HepG2 (cell line): ENCODE measurements around the gene C20orf204. TPM values are rescaled to one million over a fixed set of nuclear protein-coding genes. Genes with fewer than 3 reads are reported as not detected.
A peak's percentile ranks its signal among the peaks of the same experiment; 100 is the strongest.

Experiments used
- CTCF ChIP-seq: sonication (generic); formaldehyde crosslinking; IDR thresholded peaks from 2 replicates; pipeline ENCODE4 v1.5.0; 2020; ENCODE audit warnings: mild to moderate bottlenecking, missing genetic modification reagents, moderate library complexity
- DRAP1 ChIP-seq: IDR thresholded peaks from 2 replicates; pipeline ENCODE4 v1.6.1; 2016; ENCODE audit warnings: missing genetic modification reagents, missing compliant biosample characterization
- HNF1B ChIP-seq: sonication (generic); formaldehyde crosslinking; IDR thresholded peaks from 2 replicates; pipeline ENCODE4 v1.5.1; 2020; ENCODE audit warnings: mild to moderate bottlenecking, moderate library complexity, missing genetic modification reagents
- HOXD1 ChIP-seq: sonication (generic); formaldehyde crosslinking; IDR thresholded peaks from 2 replicates; pipeline ENCODE4 v1.5.0; 2020; ENCODE audit warnings: missing genetic modification reagents
- JARID2 ChIP-seq: sonication (generic); formaldehyde crosslinking; IDR thresholded peaks from 2 replicates; pipeline ENCODE4 v1.8.1; 2023; ENCODE audit warnings: missing genetic modification reagents, inconsistent platforms; ENCODE audit not compliant: insufficient replicate concordance
- KAT7 ChIP-seq: IDR thresholded peaks from 2 replicates; pipeline ENCODE4 v1.6.1; 2018; ENCODE audit warnings: borderline replicate concordance, missing compliant biosample characterization
- KLF13 ChIP-seq: sonication (generic); formaldehyde crosslinking; IDR thresholded peaks from 2 replicates; pipeline ENCODE4 v1.4.0; 2020; ENCODE audit warnings: mild to moderate bottlenecking, missing genetic modification reagents
- PAXIP1 ChIP-seq: sonication (generic); formaldehyde crosslinking; conservative IDR thresholded peaks from 2 replicates; pipeline ENCODE4 v1.4.0; 2020; ENCODE audit warnings: mild to moderate bottlenecking, missing genetic modification reagents, moderate library complexity
- PHF8 ChIP-seq: sonication (generic); formaldehyde crosslinking; IDR thresholded peaks from 2 replicates; pipeline ENCODE4 v1.5.0; 2020; ENCODE audit warnings: missing genetic modification reagents
- PPARG ChIP-seq: conservative IDR thresholded peaks from 2 replicates; pipeline ENCODE4 v1.6.1; 2016; ENCODE audit warnings: missing biosample characterization, missing genetic modification reagents
- RXRA ChIP-seq: sonication (generic); formaldehyde crosslinking; IDR thresholded peaks from 2 replicates; pipeline ENCODE4 v1.5.1; 2020; ENCODE audit warnings: missing genetic modification reagents
- TBP ChIP-seq: sonication (generic); formaldehyde crosslinking; IDR thresholded peaks from 2 replicates; pipeline ENCODE4 v1.5.0; 2020; ENCODE audit warnings: missing genetic modification reagents
- ZNF18 ChIP-seq: sonication (generic); formaldehyde crosslinking; IDR thresholded peaks from 2 replicates; pipeline ENCODE4 v1.8.0; 2022; ENCODE audit warnings: mild to moderate bottlenecking, missing genetic modification reagents; ENCODE audit not compliant: insufficient replicate concordance
- ZNF331 ChIP-seq: sonication (generic); formaldehyde crosslinking; IDR thresholded peaks from 2 replicates; pipeline ENCODE4 v1.4.0; 2020; ENCODE audit warnings: missing genetic modification reagents
- ZNF382 ChIP-seq: sonication (generic); formaldehyde crosslinking; IDR thresholded peaks from 2 replicates; pipeline ENCODE4 v1.5.0; 2020; ENCODE audit warnings: missing genetic modification reagents, mild to moderate bottlenecking, borderline replicate concordance
- ZNF512 ChIP-seq: sonication (generic); formaldehyde crosslinking; IDR thresholded peaks from 2 replicates; pipeline ENCODE4 v1.4.0; 2020; ENCODE audit warnings: mild to moderate bottlenecking, missing genetic modification reagents
- ZNF713 ChIP-seq: sonication (generic); formaldehyde crosslinking; IDR thresholded peaks from 2 replicates; pipeline ENCODE4 v1.4.0; 2020; ENCODE audit warnings: mild to moderate bottlenecking, missing genetic modification reagents
- ZSCAN22 ChIP-seq: sonication (generic); formaldehyde crosslinking; IDR thresholded peaks from 2 replicates; pipeline ENCODE4 v1.4.0; 2020; ENCODE audit warnings: mild to moderate bottlenecking, missing genetic modification reagents
- polyA plus RNA-seq, 8 experiments: library from polyadenylated mRNA; depleted of rRNA in 3 of 8; stranded (reverse) in 7 of 8; unstranded in 1 of 8; fragments of >200 nt; fragmentation: Illumina TruSeq in 4 of 8; extraction: Trizol in 4 of 8; gene quantifications; 2 replicates each; pipeline versions ENCODE4 v1.2.1 to v1.2.3, GENCODE V29; 2011 to 2016; ENCODE audit warnings: low read depth in 4 of 8, missing spikeins in 1 of 8, mixed read lengths in 1 of 8; ENCODE audit not compliant: insufficient read depth in 1 of 8
- total RNA-seq, 5 experiments: library from RNA; depleted of rRNA; stranded (reverse); fragments of >200 nt; fragmentation: Illumina TruSeq; extraction: Trizol; gene quantifications; 2 replicates each; pipeline ENCODE4 v1.2.3, GENCODE V29; 2016; ENCODE audit warnings: low read depth in 1 of 5

The C20orf204 gene
- total and polyA plus RNA-seq, 2 of the 13 experiments (the other 11 are each of a cell fraction or from before 2014, with no cell fraction given): 22.1 to 80.0 TPM

- no peak for TF ChIP-seq HNF1B
- TF ChIP-seq PAXIP1 (CRISPR knock-in tag): no peak; the same call in 1 of the 2 replicates
- peak; percentile 7 for TF ChIP-seq ZNF18 (CRISPR knock-in tag)
- TF ChIP-seq KLF13: peak; percentile 98
- no peak for TF ChIP-seq ZNF382
- no peak for TF ChIP-seq CTCF (CRISPR knock-in tag)
- TF ChIP-seq HOXD1 (CRISPR knock-in tag): peak; percentile 7; the same call in 1 of the 2 replicates
- no peak for TF ChIP-seq ZSCAN22
- TF ChIP-seq ZNF512 (CRISPR knock-in tag): no peak
- TF ChIP-seq PPARG (CRISPR knock-in tag): peak; percentile 80
- TF ChIP-seq KAT7: 0 out of 2 replicates have a peak, but pooled peaks have one; percentile 8
- peak; percentile 49 for TF ChIP-seq JARID2 (CRISPR knock-in tag)
- peak; percentile 82 for TF ChIP-seq ZNF331 (CRISPR knock-in tag)
- 0 out of 2 replicates have a peak, but pooled peaks have one; percentile 26 for TF ChIP-seq ZNF713 (CRISPR knock-in tag)
- TF ChIP-seq TBP: 0 out of 2 replicates have a peak, but pooled peaks have one; percentile 29
- TF ChIP-seq PHF8 (CRISPR knock-in tag): peak; percentile 76
- TF ChIP-seq RXRA: peak; percentile 78; the same call in 1 of the 2 replicates
- peak; percentile 68; the same call in 1 of the 2 replicates for TF ChIP-seq DRAP1 (CRISPR knock-in tag)
Observed at GRCh38 chr20:64055893-64056638, 20.1 kb downstream of the C20orf204 start (continued).
